HG03135 (cell line): ENCODE measurements around the gene SYT9.

Source experiments
- ATAC-seq: cut with Tn5 transposase; IDR thresholded peaks from one replicate; pipeline ENCODE4 v1.9.1; 2021; ENCODE audit warnings: mild to moderate bottlenecking, moderate library complexity; ENCODE audit not compliant: unreplicated experiment

SYT9 gene

GRCh38 chr11:7457211-7457610 lies 205.5 kb downstream of the SYT9 start:
- no peak for ATAC-seq

- no peak for ATAC-seq
These were observed 211.0 kb downstream of the SYT9 start for GRCh38 chr11:7462706-7463105.

- ATAC-seq: peak; percentile 48
These were observed 215.9 kb downstream of the SYT9 start for GRCh38 chr11:7467652-7468051.

GRCh38 chr11:7469351-7469865 lies 217.7 kb downstream of the SYT9 start:
- ATAC-seq: no peak

- ATAC-seq: no peak
These were observed 219.4 kb downstream of the SYT9 start for GRCh38 chr11:7471071-7471470.

GRCh38 chr11:7473717-7474116 lies 222.0 kb downstream of the SYT9 start:
- ATAC-seq: peak; percentile 88

- ATAC-seq: no peak
These were observed 228.4 kb downstream of the SYT9 start for GRCh38 chr11:7480113-7480512.

- ATAC-seq: no peak
These were observed 232.4 kb downstream of the SYT9 start for GRCh38 chr11:7484131-7484530.

GRCh38 chr11:7484645-7485044 lies 232.9 kb downstream of the SYT9 start:
- no peak for ATAC-seq

- ATAC-seq: no peak
These were observed 233.7 kb downstream of the SYT9 start, which contains the start of gene OLFML1 for GRCh38 chr11:7485186-7486097. Gene OLFML1 (plus strand): TSS chr11:7485506. CDS start chr11:7485876, 370 bp downstream.

GRCh38 chr11:7486098-7486780 lies 234.5 kb downstream of the SYT9 start:
- no peak for ATAC-seq

GRCh38 chr11:7486781-7487140 lies 235.1 kb downstream of the SYT9 start:
- no peak for ATAC-seq

GRCh38 chr11:7487360-7487759 lies 235.7 kb downstream of the SYT9 start:
- ATAC-seq: no peak

GRCh38 chr11:7488681-7489080 lies 237.0 kb downstream of the SYT9 start:
- ATAC-seq: no peak

- ATAC-seq: no peak
These were observed 237.7 kb downstream of the SYT9 start for GRCh38 chr11:7489376-7489775.

GRCh38 chr11:7490054-7490453 lies 238.3 kb downstream of the SYT9 start:
- ATAC-seq: no peak

- no peak for ATAC-seq
These were observed 238.8 kb downstream of the SYT9 start for GRCh38 chr11:7490535-7490934.

GRCh38 chr11:7492253-7492652 lies 240.5 kb downstream of the SYT9 start:
- ATAC-seq: no peak

GRCh38 chr11:7493670-7494069 lies 242.0 kb downstream of the SYT9 start:
- ATAC-seq: no peak

- ATAC-seq: no peak
These were observed 242.5 kb downstream of the SYT9 start for GRCh38 chr11:7494086-7494745.

- peak; percentile 95 for ATAC-seq
These were observed 244.3 kb downstream of the SYT9 start for GRCh38 chr11:7495882-7496551.
